Stimulated activated CD8-positive, alpha-beta memory T cell treated with anti-CD3 and anti-CD28 coated beads, Interleukin-15, amount 100 ng/mL, for 24 hours (primary cell): Measurements from ENCODE around the gene SNX9.
"Not testable (repeated sequence)": the region's sequence is repeated elsewhere in the genome, so short reads cannot be mapped to it uniquely, and the experiment has no call there.

Experiments
- DNase-seq: peaks from one replicate; pipeline ENCODE4 v3.0.0-alpha.2; 2020; ENCODE audit warnings: low read depth

The SNX9 gene

DNA sequence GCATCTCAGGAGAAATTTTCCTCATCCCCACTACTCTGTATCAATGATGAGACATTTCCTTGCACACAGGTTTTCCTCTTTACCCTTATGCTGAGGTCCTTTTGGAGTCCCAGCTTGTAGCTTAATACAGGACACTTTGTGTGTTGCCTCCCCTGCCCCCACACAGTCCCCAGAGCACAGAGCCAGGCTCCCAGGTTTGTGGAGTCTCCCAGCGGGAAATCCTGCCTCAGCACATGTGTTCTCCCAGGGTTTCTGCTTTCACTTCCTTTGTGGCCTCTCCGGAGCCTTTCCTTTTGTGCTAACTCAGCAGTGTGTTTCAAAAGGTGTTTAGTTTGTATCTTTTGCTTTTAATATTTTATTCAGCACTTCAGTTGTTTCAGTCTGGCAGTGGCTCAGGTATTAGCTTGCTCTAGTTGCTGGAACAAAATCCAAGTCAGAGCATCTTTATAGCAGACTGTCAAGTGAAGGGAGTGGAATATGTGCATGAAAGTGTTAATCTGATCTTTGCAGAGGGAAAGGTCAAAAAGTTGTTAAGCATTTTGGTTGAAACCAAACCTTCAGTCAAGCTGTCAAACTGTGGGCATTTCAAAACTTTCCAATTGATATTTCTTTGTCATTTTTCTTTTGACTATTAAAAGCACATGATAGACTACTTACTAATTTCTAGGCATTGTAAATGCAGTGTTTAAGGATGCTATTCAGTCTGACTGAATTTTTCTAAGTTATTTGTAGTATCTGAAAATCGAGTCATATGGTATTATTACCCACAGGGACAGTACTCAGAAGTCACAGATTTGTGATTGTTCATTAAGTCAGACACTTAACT lies 8.6 kb downstream of the SNX9 start:
- no peak for DNase-seq

DNA sequence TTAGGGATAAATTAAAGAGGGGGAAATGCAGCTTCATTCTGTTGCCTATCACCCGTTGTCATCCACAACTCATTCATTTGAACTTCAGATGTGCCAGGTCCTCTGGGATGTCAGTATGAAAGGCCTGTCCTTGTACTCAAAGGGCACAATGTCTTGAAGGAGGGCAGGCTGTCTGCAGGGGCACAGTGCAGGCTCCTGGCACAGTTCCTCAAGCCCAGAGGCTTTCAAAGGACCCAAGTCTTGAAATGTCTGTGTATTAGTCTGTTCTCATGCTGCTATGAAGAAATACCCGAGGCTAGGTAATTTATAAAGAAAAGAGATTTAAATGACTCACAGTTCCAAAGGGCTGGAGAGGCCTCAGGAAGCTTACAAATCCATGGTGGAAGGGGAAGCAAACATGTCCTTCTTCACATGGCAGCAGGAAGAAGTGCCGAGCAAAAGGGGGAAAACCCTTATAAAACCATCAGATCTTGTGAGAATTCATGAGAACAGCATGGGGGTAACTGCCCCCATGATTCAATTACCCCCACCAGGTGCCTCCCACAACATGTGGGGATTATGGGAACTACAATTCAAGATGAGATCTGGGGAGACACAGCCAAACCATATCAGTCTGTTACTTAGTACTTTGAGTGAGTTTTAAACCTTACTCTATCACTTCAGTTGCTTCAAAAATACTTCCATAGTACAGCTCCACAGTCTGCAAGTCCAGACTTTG lies 9.4 kb downstream of the SNX9 start:
- DNase-seq = no peak

DNA sequence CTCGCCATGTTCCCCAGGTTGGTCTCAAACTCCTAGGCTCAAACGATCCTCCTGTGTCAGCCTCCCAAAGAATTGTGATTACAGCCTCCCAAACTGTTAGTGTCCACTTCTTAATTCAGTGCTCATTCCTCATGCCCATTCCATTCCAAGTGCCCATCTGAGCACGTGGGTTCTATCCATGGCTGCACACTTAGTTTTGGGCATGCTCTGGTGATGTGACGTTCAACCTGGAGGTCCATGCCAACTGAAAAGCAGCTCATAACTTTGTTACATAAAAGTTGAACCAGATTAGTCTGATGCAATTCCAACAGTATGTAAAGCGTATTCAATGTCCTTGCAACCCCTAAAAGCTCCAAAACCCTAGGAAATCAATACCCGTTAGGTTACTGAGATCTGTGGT lies 11.5 kb downstream of the SNX9 start:
- no peak for DNase-seq

DNA sequence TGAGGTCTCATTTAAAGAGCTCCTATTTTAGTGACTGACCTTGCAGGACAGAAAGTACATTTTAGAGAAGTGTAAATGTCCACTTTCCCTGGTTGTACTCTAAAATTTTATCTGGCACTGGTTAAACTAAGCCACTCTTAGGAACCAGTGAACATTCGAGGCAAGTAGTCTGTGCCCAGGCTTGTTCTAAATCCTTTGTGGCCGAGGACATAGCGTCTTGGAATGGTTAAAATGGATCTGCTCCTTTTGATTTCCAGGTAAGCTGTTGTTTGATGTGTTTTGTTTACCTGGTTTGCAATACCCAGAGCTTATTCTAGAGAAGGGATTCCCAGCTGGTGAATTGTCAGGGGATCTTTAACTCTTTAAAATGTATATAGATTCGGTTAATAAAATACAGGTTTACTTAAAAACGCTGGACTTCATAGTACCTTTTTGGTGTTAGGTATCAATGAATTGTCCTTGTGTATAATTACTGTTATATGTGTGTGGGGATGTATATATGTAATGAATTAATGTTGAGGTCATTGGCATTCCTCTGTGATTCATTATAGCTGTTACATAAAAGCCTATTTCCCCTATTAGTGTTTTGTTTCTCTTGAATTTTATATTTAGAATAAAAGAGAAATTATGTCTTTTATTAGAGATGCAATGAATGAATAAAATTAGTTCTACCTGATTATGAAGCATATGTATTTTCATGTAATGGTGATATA lies 15.8 kb downstream of the SNX9 start:
- DNase-seq = no peak

DNA sequence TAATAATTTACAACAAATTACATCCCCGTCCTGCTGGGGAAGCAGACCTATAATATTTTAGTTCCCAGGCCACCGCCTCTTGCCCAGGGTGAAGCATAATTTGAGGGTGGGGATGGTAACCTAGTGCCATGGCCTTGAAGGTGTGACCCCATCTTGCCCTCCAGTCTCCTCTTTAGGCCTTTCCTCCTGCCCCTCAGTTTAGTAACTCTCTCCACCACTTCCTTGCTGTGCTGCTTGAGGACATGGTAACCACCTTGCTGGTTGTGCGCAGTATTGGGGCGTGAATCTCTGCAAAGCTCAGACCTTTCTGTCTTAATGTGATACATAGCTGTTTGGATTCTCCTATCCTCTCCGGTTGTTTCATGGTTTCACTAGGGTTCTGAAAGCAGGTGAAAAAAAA lies 16.6 kb downstream of the SNX9 start:
- no peak for DNase-seq

DNA sequence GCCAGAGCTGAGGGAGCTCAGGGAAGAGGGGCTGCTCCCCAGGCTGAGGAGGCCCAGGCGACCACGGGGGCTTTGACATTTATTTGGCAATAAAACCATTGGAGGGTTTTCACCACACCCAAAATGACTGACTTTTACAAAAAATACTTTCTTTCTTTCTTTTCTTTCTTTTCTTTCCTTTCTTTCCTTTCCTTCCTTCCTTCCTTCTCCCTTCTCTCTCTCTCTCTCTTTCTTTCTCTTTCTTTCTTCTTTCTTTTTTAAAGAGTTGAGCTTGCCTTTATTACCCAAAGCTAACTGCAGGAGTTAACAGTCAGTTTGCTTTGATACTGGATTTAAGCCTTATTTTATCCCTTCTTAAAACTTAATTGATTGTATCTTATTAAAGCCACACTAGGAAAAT lies 17.2 kb downstream of the SNX9 start:
- DNase-seq = no peak

DNA sequence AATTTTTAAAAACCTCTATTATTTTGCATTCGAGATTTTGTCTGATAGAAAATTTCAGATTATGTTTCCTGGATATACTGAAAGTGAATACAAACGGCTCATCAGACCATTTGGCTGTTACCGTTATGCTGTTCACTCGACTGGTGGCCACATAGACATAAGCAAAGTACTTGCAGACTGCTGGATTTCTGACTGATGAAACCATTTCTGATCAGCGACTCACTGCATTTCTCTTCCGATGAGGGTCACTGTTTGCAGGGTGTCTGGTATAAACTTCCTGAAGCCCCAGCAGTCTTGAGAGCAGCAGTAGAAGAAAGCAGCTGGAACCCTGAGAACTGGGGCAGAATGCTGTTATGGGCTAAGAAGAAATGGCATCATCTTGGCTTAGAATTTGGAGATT lies 17.7 kb downstream of the SNX9 start:
- no peak for DNase-seq

DNA sequence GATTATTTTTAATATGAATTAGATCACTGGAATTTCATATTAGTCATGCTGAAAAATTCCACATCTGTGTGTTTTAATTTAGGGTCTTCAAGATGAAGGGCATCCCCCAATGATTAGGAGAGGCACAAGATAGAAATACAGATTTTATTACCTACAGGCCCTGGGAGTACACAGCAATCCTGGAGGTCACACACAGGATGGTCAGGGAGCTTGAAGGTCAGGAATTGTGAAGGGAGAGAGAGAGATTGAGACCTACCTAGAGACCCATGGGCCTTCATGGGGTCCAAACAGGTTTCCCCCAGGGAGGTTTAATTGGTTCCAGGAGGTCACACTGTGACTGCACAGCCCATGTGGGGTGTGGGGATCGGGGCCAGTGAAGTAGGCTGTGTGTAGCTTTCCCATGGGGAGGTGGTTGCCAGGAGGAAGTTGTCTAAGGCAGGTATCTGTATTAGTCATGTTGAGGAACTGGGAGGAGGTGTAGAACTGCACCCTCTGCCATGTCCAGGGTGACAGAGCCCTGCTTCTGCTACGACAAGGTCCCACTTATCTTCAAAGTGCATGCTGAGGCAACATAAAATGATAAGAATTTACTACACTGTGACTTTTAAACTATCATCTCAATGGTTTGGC lies 18.3 kb downstream of the SNX9 start:
- DNase-seq = no peak

DNA sequence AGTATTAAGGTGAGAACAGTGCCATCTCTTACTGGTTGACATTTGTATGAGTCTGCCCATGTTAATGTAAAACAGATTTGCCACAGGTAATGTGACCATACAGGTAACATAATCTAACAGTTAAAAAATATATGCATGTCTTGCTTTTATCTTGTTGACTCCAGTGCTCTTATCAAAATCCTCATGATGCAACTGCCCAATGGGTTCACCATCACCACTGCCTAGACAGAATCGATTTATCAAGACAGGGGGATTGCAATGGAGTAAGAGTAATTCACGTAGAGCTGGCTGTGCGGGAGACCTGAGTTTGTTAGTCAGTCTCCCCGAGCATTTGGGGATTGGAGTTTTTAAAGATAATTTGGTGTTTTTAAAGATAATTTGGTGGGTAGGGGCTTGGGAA lies 19.2 kb downstream of the SNX9 start:
- no peak for DNase-seq

DNA sequence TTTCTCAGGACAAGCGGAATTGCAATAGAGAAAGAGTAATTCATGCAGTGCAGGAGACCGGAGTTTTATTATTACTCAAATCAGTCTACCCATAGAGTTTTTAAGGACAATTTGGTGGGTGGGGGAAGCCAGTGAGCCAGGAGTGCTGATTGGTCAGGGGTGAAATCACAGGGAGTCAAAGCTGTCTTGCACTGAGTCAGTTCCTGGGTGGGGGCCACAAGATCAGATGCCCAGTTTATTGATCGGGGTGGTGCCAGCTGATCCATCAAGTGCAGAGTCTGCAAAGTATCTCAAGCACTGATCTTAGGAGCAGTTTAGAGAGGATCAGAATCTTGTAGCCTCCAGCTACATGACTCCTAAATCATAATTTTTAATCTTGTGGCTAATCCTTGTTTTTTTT lies 21.1 kb downstream of the SNX9 start:
- not testable (repeated sequence) for DNase-seq

DNA sequence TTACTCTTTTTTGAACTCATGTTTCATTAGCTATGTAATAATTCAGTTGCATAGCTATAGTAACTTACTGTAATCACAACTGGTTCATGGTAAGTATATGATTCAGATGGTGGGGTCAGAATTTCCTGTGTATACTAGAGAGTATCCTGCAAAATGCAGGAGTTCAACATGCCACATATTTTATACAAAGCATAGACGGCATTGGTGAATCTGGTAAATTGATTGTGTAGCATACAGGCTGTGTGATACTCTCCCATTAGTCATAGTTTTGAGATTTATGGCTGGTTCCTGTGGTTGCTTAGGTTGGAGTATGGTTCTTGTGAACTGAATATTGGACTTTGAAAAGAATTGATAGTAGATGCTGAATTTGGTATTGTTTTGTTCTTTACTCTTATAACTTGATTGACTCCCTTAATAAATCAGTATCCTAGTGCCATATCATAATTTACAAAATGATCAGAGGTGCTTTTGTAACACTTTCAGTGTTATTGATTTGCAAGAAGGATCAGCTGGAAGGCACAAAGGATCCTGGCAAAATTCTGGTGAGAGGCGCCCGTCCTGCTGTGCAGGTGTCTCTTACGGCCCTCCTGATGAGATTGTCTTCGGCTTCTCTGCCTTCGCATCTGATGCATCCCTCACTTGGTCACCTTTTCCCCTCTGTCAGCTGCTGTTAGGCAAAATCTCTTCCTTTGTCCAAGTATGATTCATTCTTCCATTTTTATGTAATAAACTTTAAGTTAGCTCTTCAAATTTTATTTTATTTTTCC lies 22.6 kb downstream of the SNX9 start:
- no peak for DNase-seq

DNA sequence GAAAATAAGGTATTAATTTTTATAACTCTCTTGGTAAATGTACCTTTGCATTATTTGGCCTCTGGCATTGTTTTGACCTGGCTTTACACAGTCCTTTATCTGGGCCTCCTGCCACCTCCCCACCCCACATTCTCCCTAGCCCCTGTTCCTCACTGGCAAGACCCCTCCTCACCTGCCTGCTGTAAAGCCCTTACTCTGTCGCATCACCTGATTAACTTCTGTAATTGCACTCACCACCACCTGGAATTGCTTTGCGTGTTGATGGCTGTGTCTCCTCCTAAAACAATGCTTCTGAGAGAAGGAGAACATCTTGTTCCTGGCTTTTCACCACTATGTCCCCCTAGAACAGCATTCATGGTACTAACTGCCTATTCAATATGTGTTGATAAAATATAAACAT lies 24.8 kb downstream of the SNX9 start:
- DNase-seq = no peak

DNA sequence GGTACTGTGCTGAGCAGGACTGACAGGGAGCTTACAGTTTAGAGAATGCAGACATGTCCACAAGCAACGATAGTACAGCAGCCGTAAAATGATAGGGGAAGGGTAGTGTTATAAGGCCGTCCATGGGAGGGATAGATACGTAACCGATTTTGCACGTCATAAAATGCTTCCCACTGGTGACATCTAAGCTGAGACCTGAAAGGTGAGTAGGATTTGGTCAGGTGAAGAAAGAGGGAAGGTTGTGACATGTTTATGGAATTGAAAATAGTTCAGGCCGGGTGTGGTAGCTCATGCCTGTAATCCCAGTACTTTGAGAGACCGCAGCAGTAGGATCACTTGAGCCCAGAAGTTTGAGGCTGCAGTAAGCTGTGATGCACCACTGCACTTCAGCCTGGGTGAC lies 25.6 kb downstream of the SNX9 start:
- no peak for DNase-seq

DNA sequence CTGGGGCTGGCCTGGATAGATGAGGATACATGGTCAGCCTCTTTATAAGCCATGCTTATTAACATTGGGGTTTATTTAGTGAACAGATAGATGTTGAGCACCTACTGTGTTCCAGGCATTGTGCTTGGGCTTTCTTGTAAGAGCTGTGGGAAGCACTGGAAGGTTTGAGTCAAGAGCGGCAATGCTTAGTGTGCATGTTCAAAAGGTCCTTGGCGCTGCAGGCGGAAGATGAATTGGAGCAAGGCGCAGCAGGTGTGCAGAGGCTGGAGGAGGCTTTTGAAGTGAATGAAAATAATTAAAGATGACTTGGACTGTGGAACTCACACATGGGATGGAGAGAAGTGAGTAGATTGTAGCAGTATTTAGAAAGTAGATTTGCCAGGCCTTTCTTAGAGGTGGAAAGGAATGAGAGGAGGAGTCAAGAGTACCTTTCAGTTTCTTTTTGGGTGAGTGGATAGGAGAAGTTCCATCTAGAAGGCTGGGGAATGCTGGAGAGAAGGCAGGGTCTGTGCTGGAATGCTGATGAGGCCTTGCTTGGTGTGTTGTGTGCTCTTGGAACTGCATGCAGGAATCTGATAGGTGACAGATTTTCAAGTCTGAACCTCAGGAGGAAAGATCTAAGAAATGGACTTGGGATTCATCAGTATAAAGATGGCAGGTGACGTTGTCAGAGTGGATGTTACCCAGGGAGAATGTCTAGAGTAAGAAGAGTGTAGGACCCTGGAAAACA lies 26.4 kb downstream of the SNX9 start:
- no peak for DNase-seq

DNA sequence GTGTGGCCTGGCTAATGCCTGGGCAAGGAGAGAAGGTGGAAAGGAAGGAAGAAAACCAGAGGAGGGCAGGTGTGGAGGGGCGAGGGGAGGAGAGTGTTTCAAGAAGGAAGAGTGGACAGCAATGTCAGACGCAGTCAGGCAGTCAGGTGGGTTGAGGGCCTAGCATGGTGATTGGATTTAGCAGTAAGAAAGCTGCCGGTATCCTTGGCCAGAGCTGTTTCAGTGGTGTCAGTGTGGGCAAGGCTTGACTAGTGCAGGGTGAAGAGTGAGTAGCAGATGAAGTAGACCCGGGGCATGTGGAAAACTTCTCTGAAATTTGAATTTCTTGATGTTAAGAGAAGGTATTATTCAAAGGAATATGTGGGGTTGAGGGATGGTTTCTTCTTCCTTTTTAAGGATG lies 27.0 kb downstream of the SNX9 start:
- DNase-seq = no peak

DNA sequence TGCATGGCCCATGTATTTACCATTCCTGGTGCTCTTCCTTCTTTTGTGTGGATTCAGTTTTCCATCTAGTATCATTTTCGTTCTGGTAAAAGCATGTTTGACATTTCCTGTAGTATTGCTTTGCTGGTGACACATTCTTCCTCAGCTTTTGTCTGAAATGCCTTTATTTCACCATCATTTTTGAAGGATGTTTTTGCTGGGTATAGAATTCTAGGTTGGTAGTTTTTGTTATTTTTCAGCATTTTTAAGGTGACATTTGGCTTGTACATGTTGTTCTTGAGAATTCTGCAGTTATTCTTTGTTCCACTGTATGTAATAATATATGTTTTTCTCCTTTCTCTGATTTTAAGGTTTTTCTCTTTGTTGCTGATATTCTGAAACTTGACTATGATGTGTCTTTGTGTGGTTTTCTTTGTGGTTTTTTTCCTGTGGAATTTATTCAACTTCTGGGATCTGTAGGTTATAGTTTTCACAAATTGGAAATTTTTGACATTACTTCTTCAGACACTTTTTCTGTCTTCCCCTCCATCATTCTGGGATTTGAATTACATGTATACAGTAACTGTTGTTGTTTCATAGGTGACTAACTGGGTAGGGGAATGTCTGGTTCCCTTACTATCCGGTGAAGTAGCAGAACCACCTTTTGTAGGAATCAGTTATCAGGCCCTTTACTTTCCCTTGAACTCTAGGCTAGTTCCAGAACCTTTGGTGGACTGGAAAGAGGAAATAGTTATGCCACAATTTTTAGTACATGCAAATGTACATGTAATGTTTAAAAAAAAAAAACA lies 30.2 kb downstream of the SNX9 start:
- DNase-seq = no peak

DNA sequence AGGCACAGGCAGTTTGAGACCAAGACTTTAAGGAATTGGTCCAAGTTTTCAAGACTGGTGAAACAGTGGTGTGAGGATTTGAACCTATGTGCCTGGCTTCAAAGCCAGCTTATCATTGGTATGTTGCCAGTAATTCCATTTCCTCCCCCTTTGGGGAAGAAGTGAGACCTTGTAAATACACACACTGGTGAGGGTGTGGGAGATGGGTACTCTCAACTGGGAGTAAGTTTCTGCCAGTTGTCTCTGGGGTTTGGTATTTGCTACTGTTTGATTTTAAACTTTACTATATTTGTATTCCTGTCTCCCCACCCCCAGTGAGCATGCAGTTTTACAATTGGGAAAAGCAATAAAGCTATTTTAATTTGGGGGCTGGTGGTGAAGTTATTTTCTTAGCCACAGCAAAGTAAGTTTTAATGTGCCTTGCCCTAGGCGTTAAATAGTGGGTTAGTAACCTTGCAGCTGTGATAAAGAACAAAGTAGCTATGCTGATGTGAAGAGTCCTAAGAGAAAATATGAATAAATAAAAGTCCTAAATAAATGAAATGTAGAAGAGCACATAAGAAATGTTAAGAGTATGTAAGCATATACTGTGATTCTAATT lies 31.0 kb downstream of the SNX9 start:
- no peak for DNase-seq

DNA sequence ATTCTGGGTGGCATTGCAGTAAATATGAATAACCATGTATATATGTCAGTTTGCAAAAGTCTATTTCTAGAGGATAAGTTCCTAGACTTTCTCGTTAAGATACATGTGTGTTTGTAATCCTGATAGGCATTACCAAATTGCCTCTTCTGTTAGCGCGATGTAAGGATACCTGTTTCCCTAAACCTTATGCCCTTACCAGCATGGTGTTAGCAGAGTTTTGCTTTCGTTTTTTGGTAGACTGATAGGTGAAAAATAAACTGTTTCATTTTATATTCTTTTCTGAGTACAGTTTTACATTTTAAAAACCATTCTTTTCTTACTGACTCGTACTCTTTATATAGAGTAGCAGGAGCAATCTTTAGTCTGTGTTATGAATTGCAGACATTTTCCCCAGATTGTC lies 32.3 kb downstream of the SNX9 start:
- DNase-seq = no peak

DNA sequence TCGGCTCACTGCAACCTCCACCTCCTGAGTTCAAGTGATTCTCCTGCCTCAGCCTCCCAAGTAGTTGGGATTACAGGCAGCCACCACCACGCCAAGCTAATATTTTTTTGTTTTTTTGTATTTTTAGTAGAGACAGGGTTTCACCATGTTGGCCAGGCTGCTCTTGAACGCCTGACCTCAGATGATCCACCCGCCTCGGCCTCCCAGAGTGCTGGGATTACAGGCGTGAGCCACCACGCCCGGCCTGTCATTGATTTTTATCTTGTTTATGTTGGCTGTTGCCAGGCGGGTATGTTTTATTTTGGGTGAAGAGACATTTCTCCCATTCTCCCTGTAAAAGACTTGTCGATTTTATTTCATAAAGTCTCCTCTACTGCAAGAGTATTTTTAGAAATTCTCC lies 32.8 kb downstream of the SNX9 start:
- not testable (repeated sequence) for DNase-seq

DNA sequence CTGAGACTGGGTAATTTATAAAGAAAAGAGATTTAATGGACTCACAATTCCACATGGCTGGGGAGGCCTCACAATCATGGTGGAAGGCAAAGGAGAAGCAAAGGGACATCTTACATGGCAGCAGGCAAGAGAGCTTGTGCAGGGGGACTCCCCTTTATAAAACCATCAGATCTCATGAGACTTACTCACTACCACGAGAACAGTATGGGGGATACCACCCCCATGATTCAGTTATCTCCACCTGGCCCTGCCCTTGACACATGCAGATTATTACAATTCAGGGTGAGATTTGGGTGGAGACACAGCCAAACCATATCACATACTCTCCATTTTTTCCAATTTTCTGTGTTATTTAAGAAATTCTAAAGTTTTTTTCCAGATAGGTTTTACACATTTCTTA lies 35.6 kb downstream of the SNX9 start:
- not testable (repeated sequence) for DNase-seq
